Measurements from ENCODE around the gene RICTOR. TPM values are rescaled to one million over a fixed set of nuclear protein-coding genes. Genes with fewer than 3 reads are reported as not detected.

Gene RICTOR
- total RNA-seq, 1 experiment from 2014 or later = 22.4 TPM

GRCh38 chr5:39114155-39114554 lies 40.0 kb upstream of the RICTOR start:
- no peak for TF ChIP-seq ZNF219 (CRISPR knock-in tag; IDR thresholded peaks at IDR 0.05; ENCODE audit: borderline replicate concordance)
- no peak for TF ChIP-seq SMAD4 (CRISPR knock-in tag; IDR thresholded peaks at IDR 0.05)
- TF ChIP-seq MYBL2 (CRISPR knock-in tag; IDR thresholded peaks at IDR 0.05) = no peak
- Mint-ChIP-seq H3K27ac (no peak overlapping the region), H3K9me3 (no peaks in the 10 kb centered on the region), H3K36me3 (no peaks in the 10 kb centered on the region), H3K27me3 (ENCODE audit: low read depth) (no peaks in the 10 kb centered on the region), H3K4me3 (no peak overlapping the region), H3K4me1 (no peaks in the 10 kb centered on the region)
- no peak for ATAC-seq
- DNase-seq (ENCODE audit: low spot score) = no peak
- ChIA-PET CTCF (no interaction called here), POLR2A (no interaction called here)

- ChIA-PET CTCF (interaction anchor here (1.4 kb wide), 1 partner anchor 104 kb away, joined by 4 read pairs; no protein-coding TSS in a partner anchor), POLR2A (no interaction called here)
- no peak for DNase-seq (ENCODE audit: low spot score)
- Mint-ChIP-seq H3K27ac (no peak overlapping the region), H3K27me3 (ENCODE audit: low read depth) (no peaks in the 10 kb centered on the region), H3K4me1 (no peaks in the 10 kb centered on the region), H3K9me3 (no peaks in the 10 kb centered on the region), H3K36me3 (no peaks in the 10 kb centered on the region), H3K4me3 (no peak overlapping the region)
- TF ChIP-seq ZNF219 (CRISPR knock-in tag; IDR thresholded peaks at IDR 0.05; ENCODE audit: borderline replicate concordance) (no peak), ELF4 (CRISPR knock-in tag; IDR thresholded peaks at IDR 0.05; ENCODE audit: low read depth) (no peak), CDX4 (CRISPR knock-in tag; IDR thresholded peaks at IDR 0.05; ENCODE audit: borderline replicate concordance) (no peak), USF1 (CRISPR knock-in tag; IDR thresholded peaks at IDR 0.05) (no peak), ZBTB21 (CRISPR knock-in tag; IDR thresholded peaks at IDR 0.05; ENCODE audit: borderline replicate concordance) (no peak), TEAD4 (CRISPR knock-in tag; IDR thresholded peaks at IDR 0.05) (no peak), TP53 (CRISPR knock-in tag; IDR thresholded peaks at IDR 0.05) (no peak), GTF2I (CRISPR knock-in tag; conservative IDR thresholded peaks at IDR 0.05) (no peak), ZBTB43 (CRISPR knock-in tag; IDR thresholded peaks at IDR 0.05) (no peak), CTCF (IDR thresholded peaks at IDR 0.05) (no peak), PREB (CRISPR knock-in tag; IDR thresholded peaks at IDR 0.05; ENCODE audit: borderline replicate concordance) (no peak), ZNF232 (CRISPR knock-in tag; IDR thresholded peaks at IDR 0.05) (no peak), EMX1 (CRISPR knock-in tag; IDR thresholded peaks at IDR 0.05) (no peak), HMGXB4 (CRISPR knock-in tag; IDR thresholded peaks at IDR 0.05) (no peak), MAX (CRISPR knock-in tag; IDR thresholded peaks at IDR 0.05) (no peak), FOXP1 (CRISPR knock-in tag; IDR thresholded peaks at IDR 0.05; ENCODE audit: borderline replicate concordance) (no peak), IRF1 (CRISPR knock-in tag; IDR thresholded peaks at IDR 0.05) (no peak), ARID4B (CRISPR knock-in tag; IDR thresholded peaks at IDR 0.05; ENCODE audit: borderline replicate concordance) (no peak), TCF7 (CRISPR knock-in tag; IDR thresholded peaks at IDR 0.05; ENCODE audit: low read depth) (no peak)
- ATAC-seq = no peak
These were observed 39.3 kb upstream of the RICTOR start for GRCh38 chr5:39113354-39113953.
